HFF-Myc (cell line): Measurements from ENCODE around the gene KDM7A.

Source experiments
- DNase-seq: peaks from one replicate; pipeline ENCODE4 v3.0.0-alpha.2; 2011; ENCODE audit warnings: low read depth; ENCODE audit errors: extremely low read depth
- H3K4me3 ChIP-seq: replicated peaks from 2 replicates; pipeline ENCODE4 v1.5.1; 2011; ENCODE audit warnings: low read depth, mild to moderate bottlenecking, control low read depth, low read length
- TF ChIP-seq, protein P1 (sequence below): IDR thresholded peaks from 2 replicates; pipeline ENCODE4 v1.5.1; 2012; ENCODE audit warnings: mild to moderate bottlenecking, low read depth, low read length, control low read depth; ENCODE audit errors: missing control alignments

Gene KDM7A

DNA sequence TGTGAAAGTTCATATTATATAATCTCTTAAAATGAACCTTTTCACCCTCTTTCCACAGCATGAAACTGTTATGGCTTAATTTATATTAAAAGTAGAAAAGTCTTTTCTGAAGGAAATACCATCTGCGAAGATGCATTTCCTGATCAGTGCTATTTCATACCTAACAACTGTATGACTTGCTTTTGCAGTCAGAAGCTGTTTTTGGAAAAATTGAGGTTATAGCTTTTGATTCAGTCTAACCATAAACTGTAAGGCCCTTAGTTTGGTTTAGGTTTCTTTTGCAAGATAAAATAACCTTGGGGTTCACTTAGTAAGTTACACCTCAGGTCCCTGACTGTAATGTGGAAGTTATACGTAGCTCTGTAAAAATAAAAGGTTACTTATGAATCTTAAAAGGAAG, 91.3 kb downstream of the KDM7A start:
- TF ChIP-seq, protein P1, sequence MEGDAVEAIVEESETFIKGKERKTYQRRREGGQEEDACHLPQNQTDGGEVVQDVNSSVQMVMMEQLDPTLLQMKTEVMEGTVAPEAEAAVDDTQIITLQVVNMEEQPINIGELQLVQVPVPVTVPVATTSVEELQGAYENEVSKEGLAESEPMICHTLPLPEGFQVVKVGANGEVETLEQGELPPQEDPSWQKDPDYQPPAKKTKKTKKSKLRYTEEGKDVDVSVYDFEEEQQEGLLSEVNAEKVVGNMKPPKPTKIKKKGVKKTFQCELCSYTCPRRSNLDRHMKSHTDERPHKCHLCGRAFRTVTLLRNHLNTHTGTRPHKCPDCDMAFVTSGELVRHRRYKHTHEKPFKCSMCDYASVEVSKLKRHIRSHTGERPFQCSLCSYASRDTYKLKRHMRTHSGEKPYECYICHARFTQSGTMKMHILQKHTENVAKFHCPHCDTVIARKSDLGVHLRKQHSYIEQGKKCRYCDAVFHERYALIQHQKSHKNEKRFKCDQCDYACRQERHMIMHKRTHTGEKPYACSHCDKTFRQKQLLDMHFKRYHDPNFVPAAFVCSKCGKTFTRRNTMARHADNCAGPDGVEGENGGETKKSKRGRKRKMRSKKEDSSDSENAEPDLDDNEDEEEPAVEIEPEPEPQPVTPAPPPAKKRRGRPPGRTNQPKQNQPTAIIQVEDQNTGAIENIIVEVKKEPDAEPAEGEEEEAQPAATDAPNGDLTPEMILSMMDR, result no peak
- no peak overlapping the region for H3K4me3 ChIP-seq
- no peak for DNase-seq

DNA sequence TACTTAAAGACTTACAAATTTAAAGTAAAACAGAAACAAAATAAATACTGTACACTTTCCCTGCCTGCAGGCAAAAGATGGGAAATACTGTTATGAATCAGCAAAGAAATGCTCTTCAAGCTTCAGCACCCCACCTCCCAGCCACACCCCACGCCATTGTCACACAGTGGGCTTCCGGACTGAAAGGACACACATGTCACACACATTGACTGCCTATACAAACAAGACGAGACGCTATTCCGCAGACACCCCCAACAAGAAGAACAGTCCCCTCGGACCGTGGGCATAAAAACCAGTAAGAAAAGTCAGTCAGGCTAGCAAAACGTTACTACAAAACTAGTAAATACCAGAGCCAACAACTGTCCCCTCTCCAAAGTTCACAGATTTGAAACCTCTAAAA, 91.8 kb downstream of the KDM7A start:
- DNase-seq, result no peak

DNA sequence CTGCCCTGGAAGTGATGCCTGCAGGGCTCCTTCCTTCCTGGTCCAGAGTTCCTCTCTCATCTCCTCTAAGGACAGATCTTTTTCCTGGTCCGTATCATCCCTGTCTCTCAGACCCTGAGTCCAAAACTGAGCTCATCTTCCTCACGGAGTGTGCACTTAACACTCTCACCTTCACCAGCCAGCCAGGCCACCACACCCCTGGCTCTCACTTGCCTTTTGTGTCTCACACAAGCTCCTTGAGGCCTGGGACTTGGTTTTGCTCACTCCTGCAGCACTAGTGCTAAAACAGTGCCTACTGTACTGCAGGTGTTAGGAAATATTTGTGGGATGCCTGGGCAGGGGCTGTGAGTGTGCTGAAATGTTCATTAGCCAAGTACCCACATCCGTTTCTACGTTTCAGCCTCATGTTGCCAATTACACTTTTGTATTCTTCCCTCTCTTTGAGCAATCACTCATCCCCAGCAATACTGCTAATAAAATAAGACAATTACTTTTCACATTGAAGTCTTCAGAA, 92.6 kb downstream of the KDM7A start:
- H3K4me3 ChIP-seq, result no peak overlapping the region
- no peak for DNase-seq
- TF ChIP-seq, protein P1, result no peak

More for the DNA sequence above, 91.8 kb downstream of the KDM7A start:
- H3K4me3 ChIP-seq, result no peak overlapping the region
- TF ChIP-seq, protein P1, result no peak

DNA sequence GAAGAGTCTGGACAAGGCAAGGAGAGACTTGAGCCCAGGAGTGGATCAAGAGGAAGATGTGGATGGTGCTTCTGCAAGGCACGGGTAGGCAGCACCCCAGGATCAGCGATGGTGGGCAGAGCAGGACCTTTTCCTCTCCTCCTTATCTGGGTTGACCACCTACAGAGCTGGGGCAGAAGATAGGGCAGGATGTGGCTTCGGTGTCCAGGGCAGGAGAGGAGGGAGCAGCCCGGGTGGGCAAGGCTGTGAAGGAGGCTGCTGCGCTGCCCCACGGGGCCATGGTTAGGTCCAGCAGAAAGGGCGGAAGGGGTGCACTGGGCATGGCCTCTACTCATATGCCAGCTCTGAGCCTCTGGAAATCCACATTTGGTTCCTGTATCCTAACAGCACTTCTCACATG, 94.0 kb downstream of the KDM7A start:
- no peak for DNase-seq

DNA sequence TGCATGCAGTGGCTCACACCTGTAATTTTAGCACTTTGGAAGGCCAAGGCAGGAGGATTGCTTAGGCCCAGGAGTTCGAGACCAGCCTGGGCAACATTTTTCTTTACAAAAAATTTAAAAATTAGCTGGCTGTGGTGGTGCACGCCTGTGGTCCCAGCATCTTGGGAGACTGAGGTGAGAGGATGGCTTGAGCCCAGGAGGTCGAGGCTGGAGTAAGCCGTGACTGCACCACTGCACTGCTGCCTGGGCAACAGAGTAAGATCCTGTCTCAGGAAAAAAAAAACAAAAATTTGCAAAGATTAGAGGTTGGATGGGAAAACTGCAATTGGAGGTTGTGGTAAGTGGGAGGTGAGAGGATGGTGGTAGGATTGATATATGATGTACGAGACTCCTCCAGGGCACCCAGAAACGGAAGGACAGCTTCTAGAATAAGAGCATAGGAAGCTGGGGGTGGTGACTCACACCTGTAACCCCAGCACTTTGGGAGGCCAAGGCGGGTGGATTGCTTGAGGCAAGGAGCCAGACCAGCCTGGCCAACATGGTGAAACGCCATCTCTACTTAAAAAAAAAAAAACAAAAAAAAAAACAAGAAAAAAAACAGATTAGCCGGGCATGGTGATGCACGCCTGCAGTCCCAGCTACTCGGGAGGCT, 94.9 kb downstream of the KDM7A start:
- no peak for DNase-seq
- TF ChIP-seq, protein P1, result no peak
- H3K4me3 ChIP-seq, result no peak overlapping the region

More for the DNA sequence above, 94.0 kb downstream of the KDM7A start:
- H3K4me3 ChIP-seq, result no peak overlapping the region
- TF ChIP-seq, protein P1, result no peak

DNA sequence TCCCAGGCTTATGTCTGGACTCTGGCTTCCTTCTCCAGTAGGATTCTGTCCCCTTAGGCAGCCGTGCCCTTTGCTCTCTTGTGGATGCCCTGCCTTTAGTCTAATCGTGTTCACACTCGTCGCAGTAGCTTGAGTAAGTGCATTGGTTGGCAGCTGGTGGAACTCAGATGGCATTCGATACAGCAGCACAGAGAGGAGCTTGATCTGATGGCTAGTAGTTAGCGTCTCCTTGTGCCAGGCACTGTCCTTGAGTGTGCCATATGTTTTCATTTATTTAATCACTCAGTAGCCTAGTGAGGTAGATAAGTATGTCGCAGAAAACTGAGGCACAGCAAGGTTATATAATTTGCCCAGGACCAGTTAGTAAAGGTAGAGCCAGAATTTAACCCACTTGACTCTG, 95.9 kb downstream of the KDM7A start:
- DNase-seq, result no peak
- no peak overlapping the region for H3K4me3 ChIP-seq
- TF ChIP-seq, protein P1, result no peak
